IPS-11a (cell line): Measurements from ENCODE around the gene ANO9.
"Not testable (repeated sequence)": the region's sequence is repeated elsewhere in the genome, so short reads cannot be mapped to it uniquely, and the experiment has no call there.

ENCODE experiments used
- H3K4me3 ChIP-seq: one replicate; pipeline ENCODE4 v1.5.1; 2013; ENCODE audit warnings: low read depth, low read length, control low read depth

The ANO9 gene

GRCh38 chr11:437228-437870 is 4.5 kb downstream of the ANO9 start:
- H3K4me3 ChIP-seq, result no peak overlapping the region

GRCh38 chr11:434999-435740 is 6.6 kb downstream of the ANO9 start:
- not testable (repeated sequence) for H3K4me3 ChIP-seq

- H3K4me3 ChIP-seq, result no peak overlapping the region
Measured at GRCh38 chr11:434496-434895, 7.3 kb downstream of the ANO9 start.

- no peak overlapping the region for H3K4me3 ChIP-seq
Measured at GRCh38 chr11:433641-434040, 8.2 kb downstream of the ANO9 start.

GRCh38 chr11:433111-433510 is 8.7 kb downstream of the ANO9 start:
- no peak overlapping the region for H3K4me3 ChIP-seq

- no peak overlapping the region for H3K4me3 ChIP-seq
Measured at GRCh38 chr11:432501-433100, 9.2 kb downstream of the ANO9 start.

- H3K4me3 ChIP-seq, result no peak overlapping the region
Measured at GRCh38 chr11:431921-432320, 9.9 kb downstream of the ANO9 start.

- no peak overlapping the region for H3K4me3 ChIP-seq
Measured at GRCh38 chr11:429931-430456, 11.8 kb downstream of the ANO9 start.

- H3K4me3 ChIP-seq, result no peak overlapping the region
Measured at GRCh38 chr11:429391-429790, 12.4 kb downstream of the ANO9 start.

GRCh38 chr11:428295-428694 is 13.5 kb downstream of the ANO9 start:
- H3K4me3 ChIP-seq, result no peak overlapping the region

- H3K4me3 ChIP-seq, result no peak overlapping the region
Measured at GRCh38 chr11:426851-427250, 15.0 kb downstream of the ANO9 start.

- no peak overlapping the region for H3K4me3 ChIP-seq
Measured at GRCh38 chr11:425301-425700, 16.5 kb downstream of the ANO9 start.

- not testable (repeated sequence) for H3K4me3 ChIP-seq
Measured at GRCh38 chr11:424766-425165, 17.0 kb downstream of the ANO9 start.

GRCh38 chr11:424232-424631 is 17.6 kb downstream of the ANO9 start:
- H3K4me3 ChIP-seq, result no peak overlapping the region

GRCh38 chr11:422249-422656 is 19.6 kb downstream of the ANO9 start:
- no peak overlapping the region for H3K4me3 ChIP-seq

GRCh38 chr11:420911-421321 is 20.9 kb downstream of the ANO9 start:
- no peak overlapping the region for H3K4me3 ChIP-seq

GRCh38 chr11:420054-420910 is 21.5 kb downstream of the ANO9 start:
- H3K4me3 ChIP-seq, result no peak overlapping the region

- no peak overlapping the region for H3K4me3 ChIP-seq
Measured at GRCh38 chr11:419248-420005, 22.4 kb downstream of the ANO9 start.

- H3K4me3 ChIP-seq, result no peak overlapping the region
Measured at GRCh38 chr11:418343-419247, 23.2 kb downstream of the ANO9 start.
